Measurements from ENCODE around the gene ANTXRL.
"Not testable (repeated sequence)": the region's sequence is repeated elsewhere in the genome, so short reads cannot be mapped to it uniquely, and the experiment has no call there.

ANTXRL gene

DNA sequence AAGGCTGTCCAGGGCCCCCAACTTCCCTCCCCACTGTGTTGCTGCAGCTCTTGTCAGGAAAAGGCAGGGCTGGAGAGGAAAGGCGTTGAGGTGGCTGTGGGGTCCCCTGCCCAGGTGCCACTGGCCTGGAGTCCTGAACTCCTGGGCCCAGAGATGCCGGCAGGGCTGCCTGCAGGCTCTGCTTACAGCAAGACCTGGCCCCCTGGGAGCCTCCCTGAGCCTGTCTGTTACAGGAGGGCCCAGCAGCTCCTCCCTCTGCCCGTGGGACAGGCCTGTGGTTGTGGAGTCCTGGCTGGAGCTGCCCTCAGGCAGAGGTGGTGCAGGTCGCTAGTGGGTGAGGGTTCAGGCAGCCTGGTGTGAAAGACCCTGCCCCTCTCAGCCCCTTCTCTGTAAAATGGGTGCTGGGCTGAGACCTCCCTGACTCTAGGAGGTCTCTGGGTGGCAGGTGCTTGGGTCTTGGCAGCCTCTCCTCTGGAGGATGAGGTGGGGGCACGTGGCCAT lies 9.9 kb downstream of the ANTXRL start:
- DNase-seq = no peak

GRCh38 chr10:46297406-46298204 lies 10.8 kb downstream of the ANTXRL start:
- peak; percentile 59 for DNase-seq

DNA sequence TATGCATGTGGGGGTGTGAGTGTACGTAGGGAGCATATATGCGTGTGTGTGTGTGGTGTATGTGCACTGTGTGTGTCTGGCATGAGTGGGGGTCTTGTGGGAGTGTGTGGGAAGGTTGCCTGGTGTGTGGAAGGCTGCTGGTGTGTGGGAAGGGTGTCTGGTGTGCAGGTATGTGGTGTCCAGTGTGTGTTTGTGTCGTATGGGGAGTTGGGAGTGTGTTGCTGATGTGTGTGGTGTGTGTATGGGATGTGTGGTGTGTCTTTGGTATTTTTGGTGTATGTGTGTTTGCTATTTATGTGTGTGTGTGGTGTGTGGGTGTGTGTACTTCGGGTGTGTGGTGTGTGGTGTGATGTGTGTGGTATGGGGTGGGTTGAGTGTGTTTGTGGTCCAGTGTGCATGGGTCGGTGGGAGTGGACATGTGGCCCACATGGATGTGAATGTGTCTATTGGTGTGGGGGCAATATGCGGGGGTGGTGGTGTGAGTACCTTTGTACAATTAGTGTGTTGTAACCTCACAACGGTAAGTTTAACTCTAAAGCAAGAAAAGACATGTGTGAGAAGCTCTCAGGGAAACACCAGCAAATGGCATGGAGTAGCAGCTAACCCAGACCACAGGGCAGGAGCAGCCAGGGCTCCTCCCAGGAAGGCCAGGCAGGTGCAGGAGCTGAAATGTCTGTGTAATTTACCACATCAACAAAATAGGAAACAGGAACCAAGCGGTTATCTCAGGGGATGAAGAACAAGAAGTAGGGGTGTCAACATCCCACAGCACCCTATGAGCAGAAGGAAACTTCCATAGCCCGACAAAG lies 11.9 kb downstream of the ANTXRL start:
- no peak for DNase-seq

DNA sequence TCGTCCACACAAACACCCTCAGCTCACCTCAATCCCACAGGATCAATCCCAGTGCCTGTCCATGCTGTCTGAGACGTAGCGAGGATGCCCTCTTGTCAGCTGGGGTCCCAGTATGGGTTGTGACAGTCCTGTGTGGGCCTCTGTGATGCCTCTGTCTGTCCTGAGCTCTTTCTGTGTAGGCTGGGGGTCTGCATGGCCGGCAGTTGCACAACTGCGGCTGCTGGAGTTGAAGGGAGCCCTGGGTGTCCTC lies 12.4 kb downstream of the ANTXRL start:
- DNase-seq = no peak

DNA sequence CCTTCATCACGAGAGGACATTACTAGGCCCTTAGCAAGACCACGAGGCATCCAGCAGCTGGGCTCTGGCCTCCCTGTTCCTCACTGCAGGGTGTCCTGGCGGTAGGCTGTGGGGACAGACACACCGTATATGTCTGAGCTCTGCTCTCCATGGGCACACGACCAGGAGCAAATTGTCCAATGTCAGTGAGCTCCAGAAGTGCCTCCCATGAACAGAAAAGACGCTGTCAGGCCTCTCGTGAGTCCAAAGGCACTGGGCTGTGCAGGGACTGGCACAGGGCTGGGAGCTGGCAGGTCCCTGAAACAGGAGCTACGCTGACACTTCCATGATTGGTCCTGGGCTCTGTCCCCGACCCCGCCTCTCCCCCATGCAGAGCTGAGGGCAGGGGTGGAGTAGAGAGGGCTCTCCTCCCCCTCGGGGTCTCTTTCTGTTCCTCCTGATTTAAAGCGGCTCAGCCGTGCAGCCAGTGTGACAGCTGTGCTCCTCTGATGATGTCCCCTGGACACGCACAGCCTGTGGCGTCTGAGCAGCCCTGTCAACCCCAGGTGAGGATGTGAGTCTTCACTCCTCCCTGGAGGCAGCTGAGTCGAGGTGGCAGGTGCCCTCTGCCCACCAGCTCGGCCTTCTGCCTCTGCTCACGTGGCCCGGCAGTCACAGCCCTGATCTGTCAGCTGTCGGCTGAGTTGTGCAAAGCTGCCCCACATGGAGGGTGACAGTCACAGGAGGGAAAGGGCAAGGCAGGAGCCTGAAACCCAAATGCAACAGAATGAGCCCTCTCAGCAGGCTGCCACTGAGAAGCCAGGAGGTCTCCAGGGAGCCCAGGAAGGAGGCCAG lies 13.0 kb downstream of the ANTXRL start:
- no peak for DNase-seq

- DNase-seq = not testable (repeated sequence)
These were observed 13.5 kb downstream of the ANTXRL start for GRCh38 chr10:46300370-46300711.

GRCh38 chr10:46301056-46301645 lies 14.4 kb downstream of the ANTXRL start:
- DNase-seq = no peak

GRCh38 chr10:46301721-46302479 lies 15.1 kb downstream of the ANTXRL start:
- DNase-seq = no peak

DNA sequence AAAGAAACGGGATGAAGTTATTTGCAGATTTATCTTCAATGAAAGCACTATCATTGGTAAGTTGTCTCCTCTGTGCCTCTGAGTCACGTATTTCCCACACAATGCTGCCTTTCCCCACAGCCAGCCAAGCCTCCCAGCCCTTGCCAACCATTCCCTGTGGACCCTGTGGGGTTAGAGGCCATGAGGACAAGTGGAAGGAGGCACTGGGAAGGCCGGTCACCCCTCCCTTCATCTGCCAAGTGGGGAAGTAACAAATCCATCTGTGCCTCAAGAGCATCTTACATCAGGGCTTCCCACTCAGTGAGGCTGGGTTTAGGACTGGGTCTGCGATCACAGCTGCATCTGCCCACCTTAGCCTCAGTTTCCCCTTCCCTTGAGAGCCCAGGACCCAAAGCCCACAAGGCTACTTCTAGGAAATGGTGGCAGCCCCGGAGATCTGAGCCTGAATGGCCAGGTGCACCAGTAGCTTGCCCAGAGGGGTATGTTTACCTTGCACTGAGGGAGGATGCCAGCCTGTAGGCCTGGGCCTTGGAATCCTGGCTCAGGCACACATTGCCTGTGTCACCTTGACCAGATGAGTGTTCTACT lies 16.1 kb downstream of the ANTXRL start:
- not testable (repeated sequence) for DNase-seq

DNA sequence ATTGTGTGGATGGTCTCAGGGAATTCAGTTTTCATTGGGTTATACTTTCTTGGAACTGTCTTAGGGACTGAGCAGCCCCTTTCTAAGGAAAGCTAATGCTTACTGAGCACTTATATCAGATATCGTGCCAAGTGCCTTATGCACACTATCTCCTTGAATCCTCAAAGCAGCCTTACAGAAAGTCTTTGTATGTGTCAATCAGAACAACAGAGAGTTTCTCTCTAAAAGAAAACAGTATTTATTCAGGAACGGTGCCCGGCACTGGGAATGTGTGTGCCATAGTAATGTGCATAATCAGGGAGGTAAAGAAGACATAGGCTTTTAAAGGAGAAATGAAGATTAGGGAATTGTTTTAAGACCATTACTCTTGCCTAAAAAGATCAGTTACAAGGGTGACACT lies 17.3 kb downstream of the ANTXRL start:
- DNase-seq = no peak

DNA sequence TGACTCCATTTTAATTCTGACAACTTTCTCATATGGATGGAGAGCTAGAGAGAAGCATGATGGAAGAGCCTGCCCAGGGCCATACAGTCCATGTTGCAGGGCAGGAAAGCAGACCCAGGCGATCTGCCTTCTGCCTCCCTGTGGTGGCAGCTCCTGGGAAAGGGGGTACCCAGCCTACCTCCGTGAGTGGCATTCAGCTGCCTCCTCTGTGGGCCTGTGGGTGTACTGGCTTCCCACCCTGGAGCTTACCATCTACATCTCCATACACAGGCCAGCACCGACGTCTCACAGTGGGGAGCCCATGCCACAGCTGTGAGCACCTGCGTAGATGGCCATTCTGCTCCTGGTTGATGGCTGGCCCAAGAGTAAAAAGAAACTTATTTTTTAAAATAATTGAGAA lies 17.9 kb downstream of the ANTXRL start:
- DNase-seq = not testable (repeated sequence)

GRCh38 chr10:46305079-46305818 lies 18.5 kb downstream of the ANTXRL start:
- DNase-seq = no peak

DNA sequence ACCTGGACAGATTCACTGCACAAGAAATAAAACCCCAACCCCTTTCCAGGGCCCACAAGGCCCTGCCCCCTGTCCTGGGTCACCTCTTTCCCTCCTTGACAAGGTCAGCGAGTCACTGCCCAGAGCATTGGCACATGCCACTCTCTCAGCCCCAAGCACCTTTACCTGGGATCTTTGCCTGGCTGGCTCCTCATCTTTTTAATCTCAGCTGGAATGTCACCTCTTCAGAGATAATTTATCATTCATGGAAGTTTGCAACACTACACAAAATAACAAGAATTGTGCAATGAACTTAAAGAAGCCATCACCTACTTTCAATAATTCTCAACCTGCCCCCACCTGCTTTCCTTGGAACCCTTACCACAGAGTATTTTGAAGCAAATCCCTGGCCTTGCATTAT lies 19.2 kb downstream of the ANTXRL start:
- DNase-seq = no peak

DNA sequence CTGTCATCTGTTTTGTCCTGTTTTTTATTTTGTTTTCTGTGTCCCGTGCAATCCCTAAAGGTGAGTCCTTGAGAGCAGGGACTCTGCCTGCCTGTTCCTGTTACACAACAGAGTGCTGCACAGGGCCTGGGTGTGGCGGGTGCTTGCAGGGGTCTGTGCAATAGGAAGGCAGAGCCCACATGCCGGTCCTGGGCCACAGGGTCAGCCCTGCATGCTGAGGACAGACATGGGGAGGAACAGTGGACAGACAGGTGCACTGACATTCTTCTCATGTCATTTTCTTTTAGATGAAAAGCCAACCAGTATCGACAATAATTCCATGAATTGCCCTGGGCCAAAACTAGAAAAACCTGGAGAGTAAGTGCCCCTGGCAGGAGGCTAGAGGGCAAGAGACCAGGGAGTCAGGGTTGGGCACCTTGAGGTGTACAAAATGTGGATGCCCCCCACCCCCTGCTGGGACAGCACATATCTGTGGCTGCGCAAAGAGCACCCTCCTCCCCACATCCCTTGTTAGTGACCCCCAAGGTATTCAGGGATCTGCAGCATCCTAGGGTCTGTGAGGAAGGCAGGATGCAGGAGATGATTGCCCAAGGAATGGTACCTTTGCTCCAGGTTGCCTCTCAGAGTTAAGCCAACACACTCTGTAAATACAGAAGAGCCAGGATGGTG lies 19.9 kb downstream of the ANTXRL start:
- DNase-seq = no peak

DNA sequence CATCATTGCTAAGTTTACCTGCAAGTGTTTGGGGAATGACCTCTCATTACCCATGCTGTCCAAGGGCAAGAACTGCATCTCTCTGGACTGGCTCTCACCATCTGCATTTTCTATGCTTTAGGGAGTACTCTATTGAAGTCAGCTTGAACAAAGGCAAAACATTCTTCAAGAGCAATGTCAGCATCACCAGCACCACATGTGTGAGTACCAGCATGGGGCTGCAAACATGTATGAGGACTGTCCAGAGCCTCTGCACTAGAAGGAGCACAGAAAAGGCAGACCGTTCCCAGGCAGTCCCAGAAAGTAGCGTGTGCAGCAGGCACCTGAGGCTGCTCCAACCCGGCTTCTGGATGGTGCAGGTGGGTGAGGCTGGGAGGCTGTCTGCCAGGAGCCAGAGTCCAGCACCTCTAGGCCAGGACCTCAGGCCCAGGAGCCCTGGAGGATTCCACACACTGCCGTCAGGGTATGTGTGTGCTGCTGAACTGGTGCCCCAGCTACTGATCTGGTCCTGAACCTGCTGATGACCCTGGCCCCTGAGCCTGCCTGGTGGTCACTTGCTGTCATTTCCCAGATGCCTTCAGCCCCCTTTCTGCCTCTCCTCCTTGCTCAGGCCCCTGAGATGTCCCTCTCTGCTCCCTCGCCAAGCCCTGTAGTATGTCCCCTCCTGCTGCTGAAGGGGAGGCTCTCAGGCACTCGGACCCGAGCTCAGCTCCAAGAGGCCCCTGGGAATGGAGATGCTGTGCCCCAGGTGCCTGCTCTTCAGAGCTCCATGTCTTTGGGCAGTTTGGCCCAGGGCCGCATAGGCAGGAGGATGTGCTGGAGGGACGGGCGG lies 20.7 kb downstream of the ANTXRL start:
- no peak for DNase-seq

DNA sequence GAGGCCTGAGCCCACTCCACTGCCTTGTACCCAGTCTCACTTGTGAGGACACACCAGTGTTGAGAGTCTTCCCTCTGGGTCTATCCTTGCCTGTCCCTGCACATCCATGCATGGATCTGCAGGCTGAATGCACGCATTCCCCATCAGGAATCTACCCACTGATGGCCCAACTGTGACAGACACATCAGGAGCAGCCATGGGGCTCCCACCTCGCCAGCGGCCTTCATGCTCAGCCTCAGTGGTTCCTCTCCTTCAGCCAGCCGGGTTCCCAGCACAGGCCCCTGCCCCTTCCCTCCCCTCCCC lies 21.3 kb downstream of the ANTXRL start:
- DNase-seq = no peak

GRCh38 chr10:46308666-46309450 lies 22.1 kb downstream of the ANTXRL start:
- DNase-seq = no peak

DNA sequence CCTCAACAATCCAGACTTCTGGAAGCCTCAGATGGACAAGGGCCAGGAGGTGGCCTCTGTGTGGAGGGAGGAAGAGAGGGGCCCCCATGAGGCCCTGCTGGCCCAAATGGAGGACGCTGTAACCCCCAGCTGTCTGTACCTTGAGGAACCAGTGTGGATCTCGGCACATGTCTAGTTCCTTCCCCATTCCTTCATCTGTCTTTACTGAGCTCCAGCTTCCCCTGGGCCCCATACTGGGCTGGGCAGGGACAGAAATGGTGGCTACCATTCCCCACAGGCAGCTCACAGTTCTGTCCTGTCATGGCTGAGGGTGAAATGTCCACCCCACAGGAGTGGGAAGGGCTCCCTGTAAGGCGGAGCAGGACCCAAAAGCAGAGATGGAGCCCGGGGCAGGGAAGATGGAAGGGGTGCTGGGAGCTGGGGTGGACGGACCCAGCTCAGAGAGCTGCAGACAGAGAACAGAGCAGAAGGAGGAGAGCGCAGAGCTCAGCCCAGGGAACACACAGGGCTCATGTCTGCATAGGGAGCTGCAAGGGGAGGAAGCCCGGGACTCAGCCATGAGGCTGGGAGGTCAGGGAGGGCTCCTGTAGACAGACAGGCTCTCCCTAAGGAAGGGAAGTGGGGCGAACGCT lies 22.8 kb downstream of the ANTXRL start:
- no peak for DNase-seq

GRCh38 chr10:46310143-46310514 lies 23.3 kb downstream of the ANTXRL start:
- no peak for DNase-seq
